ENCODE measurements around the gene IFI27L1.

DNA sequence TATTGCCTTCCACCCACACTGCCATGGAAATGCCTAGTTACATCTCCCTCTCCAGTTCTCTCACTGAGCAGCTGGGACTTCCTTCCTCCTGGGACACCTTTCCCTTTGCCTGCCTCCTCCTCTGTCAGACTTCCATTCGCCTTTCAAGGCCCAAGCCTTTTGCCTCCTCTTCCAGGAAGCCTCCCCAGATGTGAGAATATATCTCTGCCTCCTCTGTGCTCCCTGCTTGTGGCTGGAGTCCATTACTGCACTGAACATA is 45.2 kb downstream of the IFI27L1 start:
- TF ChIP-seq CTCF (IDR thresholded peaks at IDR 0.05 in 4 of 5, conservative IDR thresholded peaks at IDR 0.05 in 1 of 5) (no peak), POLR2A (IDR thresholded peaks at IDR 0.05) (no peak)
